Mesendoderm (in vitro differentiated cells): ENCODE results near the gene NCOA1.

Experiments used
- DNase-seq: peaks from one replicate; pipeline ENCODE4 v3.0.0; 2013
- H2AK5ac ChIP-seq: 2 replicates; pipeline ENCODE4 v1.6.1; 2013; ENCODE audit warnings: low read length, inconsistent platforms
- H2BK120ac ChIP-seq: 2 replicates; pipeline ENCODE4 v1.6.1; 2013; ENCODE audit warnings: low read depth, mild to moderate bottlenecking, low read length, moderate library complexity, mixed read lengths
- H2BK15ac ChIP-seq: replicated peaks from 2 replicates; pipeline ENCODE4 v1.6.1; 2013; ENCODE audit warnings: low read depth, mild to moderate bottlenecking, moderate library complexity
- H2BK5ac ChIP-seq: 2 replicates; pipeline ENCODE4 v1.6.1; 2013; ENCODE audit warnings: low read length, inconsistent platforms
- H3K18ac ChIP-seq: 2 replicates; pipeline ENCODE4 v1.6.1; 2013; ENCODE audit warnings: mild to moderate bottlenecking, low read length, mixed read lengths
- H3K23ac ChIP-seq: one replicate; pipeline ENCODE4 v1.6.1; 2013; ENCODE audit warnings: low read length
- H3K27ac ChIP-seq: 2 replicates; pipeline ENCODE4 v1.5.1; 2013; ENCODE audit warnings: low read depth, mild to moderate bottlenecking, inconsistent platforms, low read length, moderate library complexity
- H3K27me3 ChIP-seq: 2 replicates; pipeline ENCODE4 v1.6.1; 2013; ENCODE audit warnings: low read length, control low read depth, mild to moderate bottlenecking, inconsistent platforms; ENCODE audit not compliant: insufficient read depth, poor library complexity
- H3K36me3 ChIP-seq: 2 replicates; pipeline ENCODE4 v1.6.1; 2013; ENCODE audit warnings: low read length, inconsistent platforms; ENCODE audit not compliant: control insufficient read depth, insufficient read depth
- H3K4ac ChIP-seq: one replicate; pipeline ENCODE4 v1.6.1; 2013; ENCODE audit warnings: low read depth, mild to moderate bottlenecking, low read length, moderate library complexity
- H3K4me1 ChIP-seq: 2 replicates; pipeline ENCODE4 v1.6.1; 2013; ENCODE audit warnings: low read depth, low read length, inconsistent platforms; ENCODE audit not compliant: control insufficient read depth
- H3K4me2 ChIP-seq: 2 replicates; pipeline ENCODE4 v1.6.1; 2013; ENCODE audit warnings: low read length
- H3K4me3 ChIP-seq: 2 replicates; pipeline ENCODE4 v1.5.1; 2013; ENCODE audit warnings: mild to moderate bottlenecking, low read length
- H3K56ac ChIP-seq: one replicate; pipeline ENCODE4 v1.6.1; 2013; ENCODE audit warnings: low read length
- H3K79me1 ChIP-seq: 2 replicates; pipeline ENCODE4 v1.6.1; 2013; ENCODE audit warnings: low read length, inconsistent platforms
- H3K79me2 ChIP-seq: 2 replicates; pipeline ENCODE4 v1.6.1; 2013; ENCODE audit warnings: mild to moderate bottlenecking, low read length; ENCODE audit not compliant: control insufficient read depth, insufficient read depth
- H3K9ac ChIP-seq: 2 replicates; pipeline ENCODE4 v1.6.1; 2013; ENCODE audit warnings: low read length, inconsistent platforms
- H4K5ac ChIP-seq: one replicate; pipeline ENCODE4 v1.6.1; 2013; ENCODE audit warnings: low read length
- H4K8ac ChIP-seq: one replicate; pipeline ENCODE4 v1.6.1; 2013; ENCODE audit warnings: low read depth, mild to moderate bottlenecking, control low read depth, low read length, moderate library complexity
- WGBS: extraction: QIAGEN DNeasy Blood & Tissue Kit; methylation state at CpG from one replicate; pipeline ENCODE4 v1.1.7; 2013; ENCODE audit warnings: low lambda C conversion rate, missing lambda C conversion rate; ENCODE audit not compliant: insufficient coverage; ENCODE audit errors: extremely low coverage; 5-methylcytosine and 5-hydroxymethylcytosine counted together

The NCOA1 gene

GRCh38 chr2:24471662-24472061, 19.4 kb upstream of the NCOA1 start:
- no peaks in the 10 kb centered on the region for H3K79me1 ChIP-seq
- H3K23ac ChIP-seq: no peak overlapping the region
- H3K4me3 ChIP-seq: no peak overlapping the region
- no peak overlapping the region for H3K56ac ChIP-seq
- H2BK15ac ChIP-seq: no peak overlapping the region
- H3K79me2 ChIP-seq: no peaks in the 10 kb centered on the region
- H2AK5ac ChIP-seq: no peak overlapping the region
- H3K36me3 ChIP-seq: no peaks in the 10 kb centered on the region
- no peak overlapping the region for H3K9ac ChIP-seq
- no peak overlapping the region for H2BK5ac ChIP-seq
- DNase-seq: peak; percentile 35
- no CpG with 5 or more reads among the region's 5 CpGs for WGBS
- no peak overlapping the region for H4K5ac ChIP-seq
- no peak overlapping the region for H3K4ac ChIP-seq
- no peak overlapping the region for H3K27ac ChIP-seq
- no peak overlapping the region for H2BK120ac ChIP-seq
- no peaks in the 10 kb centered on the region for H3K27me3 ChIP-seq
- H3K4me2 ChIP-seq: no peak overlapping the region
- H3K4me1 ChIP-seq: peaks cover 4% of the 10 kb centered on the region
- H3K18ac ChIP-seq: no peak overlapping the region
- no peak overlapping the region for H4K8ac ChIP-seq

DNA sequence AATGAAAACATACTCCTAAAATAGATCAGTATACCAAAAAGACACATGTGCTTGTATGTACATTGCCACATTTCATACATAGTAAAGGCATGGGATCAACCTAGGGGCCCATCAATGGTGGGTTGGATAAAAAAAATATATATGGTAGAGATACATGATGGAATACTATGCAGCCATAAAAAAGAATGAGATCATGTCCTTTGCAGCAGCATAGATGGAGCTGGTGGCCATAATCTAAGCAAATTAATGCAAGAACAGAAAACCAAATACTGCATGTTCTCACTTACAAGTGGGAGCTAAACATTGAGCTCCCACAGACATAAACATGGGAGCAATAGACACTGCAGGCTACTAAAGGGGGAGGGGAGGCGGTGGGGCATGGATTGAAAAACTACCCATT, 18.6 kb upstream of the NCOA1 start:
- no peak overlapping the region for H2BK5ac ChIP-seq
- H3K27ac ChIP-seq: no peak overlapping the region
- H3K36me3 ChIP-seq: no peaks in the 10 kb centered on the region
- no peaks in the 10 kb centered on the region for H3K27me3 ChIP-seq
- WGBS: no CpG with 5 or more reads among the region's 1 CpG
- H3K4ac ChIP-seq: no peak overlapping the region
- no peak overlapping the region for H3K23ac ChIP-seq
- no peak overlapping the region for H3K56ac ChIP-seq
- H3K4me1 ChIP-seq: no peaks in the 10 kb centered on the region
- no peak overlapping the region for H2BK15ac ChIP-seq
- no peak overlapping the region for H4K5ac ChIP-seq
- H3K9ac ChIP-seq: no peak overlapping the region
- H2AK5ac ChIP-seq: no peak overlapping the region
- DNase-seq: no peak
- H4K8ac ChIP-seq: no peak overlapping the region
- no peak overlapping the region for H3K4me3 ChIP-seq
- no peaks in the 10 kb centered on the region for H3K79me1 ChIP-seq
- no peak overlapping the region for H3K18ac ChIP-seq
- no peaks in the 10 kb centered on the region for H3K79me2 ChIP-seq
- H3K4me2 ChIP-seq: no peak overlapping the region
- H2BK120ac ChIP-seq: no peak overlapping the region

- DNase-seq: no peak
- H2BK15ac ChIP-seq: no peak overlapping the region
- no peak overlapping the region for H2BK120ac ChIP-seq
- H3K4me2 ChIP-seq: no peak overlapping the region
- H4K5ac ChIP-seq: no peak overlapping the region
- no peaks in the 10 kb centered on the region for H3K36me3 ChIP-seq
- H3K79me2 ChIP-seq: no peaks in the 10 kb centered on the region
- no peak overlapping the region for H3K4ac ChIP-seq
- H3K56ac ChIP-seq: no peak overlapping the region
- H3K27me3 ChIP-seq: no peaks in the 10 kb centered on the region
- no peak overlapping the region for H3K4me3 ChIP-seq
- no peaks in the 10 kb centered on the region for H3K4me1 ChIP-seq
- H3K23ac ChIP-seq: no peak overlapping the region
- no peak overlapping the region for H2BK5ac ChIP-seq
- no peak overlapping the region for H4K8ac ChIP-seq
- no peak overlapping the region for H3K18ac ChIP-seq
- no peak overlapping the region for H2AK5ac ChIP-seq
- no peak overlapping the region for H3K9ac ChIP-seq
- no peaks in the 10 kb centered on the region for H3K79me1 ChIP-seq
- no peak overlapping the region for H3K27ac ChIP-seq
Measured at GRCh38 chr2:24473626-24474025, 17.4 kb upstream of the NCOA1 start.

DNA sequence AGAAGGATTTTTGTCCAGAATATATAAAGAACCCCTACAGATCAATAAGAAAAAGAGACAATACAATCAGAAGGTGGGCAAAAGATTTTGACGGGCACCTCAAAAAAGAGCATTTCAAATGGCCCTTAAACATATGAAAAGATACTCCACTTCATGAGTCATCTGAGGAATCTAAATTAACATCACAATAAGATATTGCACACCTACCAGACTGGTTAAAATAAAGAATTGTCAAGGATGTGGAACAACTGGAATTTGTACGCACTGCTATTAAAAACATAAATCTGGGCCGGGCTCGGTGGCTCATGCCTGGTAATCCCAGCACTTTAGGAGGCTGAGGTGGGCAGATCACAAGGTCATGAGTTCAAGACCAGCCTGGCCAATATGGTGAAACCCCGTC, 17.0 kb upstream of the NCOA1 start:
- Histone ChIP-seq H3K36me3 (no peaks in the 10 kb centered on the region), H2BK5ac (no peak overlapping the region), H3K18ac (no peak overlapping the region), H2BK120ac (no peak overlapping the region), H2BK15ac (no peak overlapping the region), H3K4me2 (no peak overlapping the region), H3K23ac (no peak overlapping the region), H3K4me3 (no peak overlapping the region), H4K5ac (no peak overlapping the region), H3K79me1 (no peaks in the 10 kb centered on the region), H3K79me2 (no peaks in the 10 kb centered on the region), H3K27me3 (no peaks in the 10 kb centered on the region), H3K4me1 (no peaks in the 10 kb centered on the region), H4K8ac (no peak overlapping the region), H3K9ac (no peak overlapping the region), H3K56ac (no peak overlapping the region), H3K4ac (no peak overlapping the region), H2AK5ac (no peak overlapping the region), H3K27ac (no peak overlapping the region)
- DNase-seq: no peak
- no CpG with 5 or more reads among the region's 5 CpGs for WGBS

DNA sequence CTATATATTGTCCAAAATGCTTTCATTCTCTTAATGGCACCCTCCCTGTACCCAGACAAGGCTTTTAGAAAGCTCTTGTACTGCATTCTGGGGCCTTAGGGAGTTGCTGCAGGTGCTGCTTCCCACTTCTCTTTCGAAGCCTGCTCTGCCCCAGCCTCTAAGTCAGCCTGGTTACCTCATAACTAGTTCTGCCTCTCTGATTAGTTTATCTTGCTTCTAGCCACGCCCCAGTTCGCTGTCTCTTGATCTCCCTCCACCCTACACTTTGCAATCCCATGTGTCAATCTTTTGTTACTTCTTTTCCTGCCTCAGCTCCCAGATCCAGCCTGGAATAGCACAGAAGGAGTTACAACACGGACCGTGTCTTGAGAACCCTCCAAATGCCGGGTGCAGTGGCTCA, 13.8 kb upstream of the NCOA1 start:
- Histone ChIP-seq H3K27ac (no peak overlapping the region), H3K4ac (no peak overlapping the region), H2AK5ac (no peak overlapping the region), H3K79me1 (no peaks in the 10 kb centered on the region), H2BK5ac (no peak overlapping the region), H3K36me3 (no peaks in the 10 kb centered on the region), H3K4me3 (no peak overlapping the region), H3K23ac (no peak overlapping the region), H3K4me2 (no peak overlapping the region), H4K8ac (no peak overlapping the region), H2BK120ac (no peak overlapping the region), H4K5ac (no peak overlapping the region), H3K9ac (no peak overlapping the region), H3K56ac (no peak overlapping the region), H3K27me3 (no peaks in the 10 kb centered on the region), H3K4me1 (no peaks in the 10 kb centered on the region), H3K79me2 (no peaks in the 10 kb centered on the region), H2BK15ac (no peak overlapping the region), H3K18ac (no peak overlapping the region)
- WGBS: no CpG with 5 or more reads among the region's 6 CpGs
- DNase-seq: no peak

DNA sequence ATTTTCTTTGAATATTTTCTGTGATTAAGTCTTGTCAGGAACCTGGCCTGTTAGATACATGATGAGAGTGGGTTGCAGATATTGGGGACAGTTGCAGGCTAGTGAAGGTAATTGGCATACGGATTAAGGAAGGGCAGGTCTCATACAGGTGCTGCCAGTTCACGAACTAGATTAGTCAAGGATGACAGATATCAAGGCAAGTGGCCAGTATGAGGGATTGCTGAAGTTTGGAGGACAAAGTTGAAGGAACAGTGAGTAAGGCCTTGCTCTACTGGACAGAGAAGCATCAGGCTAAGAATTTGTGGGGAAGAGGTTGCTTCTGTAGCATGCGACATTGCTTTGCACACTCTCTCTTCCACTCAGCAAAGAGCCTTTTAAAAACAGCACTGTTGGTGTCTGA, 12.8 kb upstream of the NCOA1 start:
- H3K56ac ChIP-seq: no peak overlapping the region
- H3K36me3 ChIP-seq: no peaks in the 10 kb centered on the region
- no peak overlapping the region for H4K5ac ChIP-seq
- no peak overlapping the region for H3K4ac ChIP-seq
- H3K4me3 ChIP-seq: no peak overlapping the region
- H3K79me2 ChIP-seq: no peaks in the 10 kb centered on the region
- no peak overlapping the region for H3K27ac ChIP-seq
- no CpG with 5 or more reads among the region's 3 CpGs for WGBS
- H3K4me1 ChIP-seq: no peaks in the 10 kb centered on the region
- no peaks in the 10 kb centered on the region for H3K27me3 ChIP-seq
- H2BK15ac ChIP-seq: no peak overlapping the region
- no peak overlapping the region for H3K9ac ChIP-seq
- no peak overlapping the region for H3K23ac ChIP-seq
- H3K79me1 ChIP-seq: no peaks in the 10 kb centered on the region
- H4K8ac ChIP-seq: no peak overlapping the region
- H2AK5ac ChIP-seq: no peak overlapping the region
- H2BK120ac ChIP-seq: no peak overlapping the region
- no peak for DNase-seq
- no peak overlapping the region for H3K4me2 ChIP-seq
- no peak overlapping the region for H3K18ac ChIP-seq
- no peak overlapping the region for H2BK5ac ChIP-seq
